DLD1 (cell line): ENCODE results near the gene SMIM38.

ENCODE experiments used
- in situ Hi-C: cut with HindIII; loops from 2 replicates; pipeline ENCODE4 v1.10.0; 2017; ENCODE audit warnings: low sequenced_read_pairs

The SMIM38 gene

GRCh38 chr11:69178819-69179482 lies 23.2 kb downstream of the SMIM38 start:
- in situ Hi-C loops = no loop called here

- in situ Hi-C loops = loop anchor here (5.0 kb wide), 1 partner anchor 52 kb away; no protein-coding TSS in a partner anchor
Measured at GRCh38 chr11:69180226-69180625, 24.5 kb downstream of the SMIM38 start.

GRCh38 chr11:69180726-69181125 lies 25.0 kb downstream of the SMIM38 start:
- in situ Hi-C loops = loop anchor here (5.0 kb wide), 1 partner anchor 52 kb away; no protein-coding TSS in a partner anchor

GRCh38 chr11:69183613-69184012 lies 27.9 kb downstream of the SMIM38 start:
- in situ Hi-C loops = loop anchor here (5.0 kb wide), 1 partner anchor 49 kb away; no protein-coding TSS in a partner anchor

GRCh38 chr11:69186316-69187260 lies 30.9 kb downstream of the SMIM38 start:
- in situ Hi-C loops = no loop called here

- in situ Hi-C loops = no loop called here
Measured at GRCh38 chr11:69187540-69188065, 31.9 kb downstream of the SMIM38 start.

GRCh38 chr11:69189059-69189458 lies 33.3 kb downstream of the SMIM38 start:
- in situ Hi-C loops = no loop called here

- in situ Hi-C loops = no loop called here
Measured at GRCh38 chr11:69190796-69191536, 35.2 kb downstream of the SMIM38 start.

- in situ Hi-C loops = no loop called here
Measured at GRCh38 chr11:69192301-69192721, 36.6 kb downstream of the SMIM38 start.

GRCh38 chr11:69193151-69193550 lies 37.4 kb downstream of the SMIM38 start:
- in situ Hi-C loops = no loop called here

GRCh38 chr11:69193629-69194028 lies 37.9 kb downstream of the SMIM38 start:
- in situ Hi-C loops = no loop called here

GRCh38 chr11:69194396-69194795 lies 38.7 kb downstream of the SMIM38 start:
- in situ Hi-C loops = no loop called here

- in situ Hi-C loops = no loop called here
Measured at GRCh38 chr11:69194956-69195355, 39.2 kb downstream of the SMIM38 start.

GRCh38 chr11:69195824-69196782 lies 40.4 kb downstream of the SMIM38 start:
- in situ Hi-C loops = no loop called here

- in situ Hi-C loops = no loop called here
Measured at GRCh38 chr11:69196783-69197169, 41.0 kb downstream of the SMIM38 start.

GRCh38 chr11:69198891-69199582 lies 43.3 kb downstream of the SMIM38 start:
- in situ Hi-C loops = no loop called here

- in situ Hi-C loops = no loop called here
Measured at GRCh38 chr11:69199583-69200315, 44.0 kb downstream of the SMIM38 start.

- in situ Hi-C loops = no loop called here
Measured at GRCh38 chr11:69200331-69201065, 44.8 kb downstream of the SMIM38 start.
